Measurements from ENCODE around the gene ALK.

- TF ChIP-seq CTCF (conservative IDR thresholded peaks at IDR 0.05; ENCODE audit: low read depth in 2 of 2) (no peak), CREB1 (CRISPR knock-in tag; IDR thresholded peaks at IDR 0.05; ENCODE audit: low read depth) (no peak)
These were observed 604.3 kb downstream of the ALK start for GRCh38 chr2:29317077-29317517.
